Tibial nerve (tissue), 4 donors: ENCODE measurements around the gene FAF2.

Experiments used
- CTCF ChIP-seq, 5 experiments: fragments of 200-600 bp in 3 of 5; fragments of 450-650 bp in 2 of 5; sonication (generic) in 3 of 5; IDR thresholded peaks; one replicate each; pipeline ENCODE4 v1.5.1; 2016 to 2019; ENCODE audit warnings: antibody characterized with exemption in 5 of 5, mild to moderate bottlenecking in 3 of 5, moderate library complexity in 2 of 5
- EP300 ChIP-seq, 2 donors: sonication (generic); formaldehyde crosslinking; IDR thresholded peaks; one replicate each; pipeline ENCODE4 v1.6.1; 2017; ENCODE audit warnings: antibody characterized with exemption in 2 of 2, mild to moderate bottlenecking in 1 of 2
- POLR2A ChIP-seq, 2 donors: fragments of 450-650 bp; IDR thresholded peaks; one replicate each; pipeline ENCODE4 v1.6.1; 2017; ENCODE audit warnings: antibody characterized with exemption in 2 of 2, mild to moderate bottlenecking in 2 of 2, moderate library complexity in 2 of 2

GRCh38 chr5:176500511-176500910 is 52.3 kb downstream of the FAF2 start:
- no peak for TF ChIP-seq CTCF (IDR thresholded peaks at IDR 0.05)
- TF ChIP-seq POLR2A (IDR thresholded peaks at IDR 0.05): no peak
- TF ChIP-seq EP300 (IDR thresholded peaks at IDR 0.05): no peak
